ENCODE measurements around the gene GRM8.
"Not testable (repeated sequence)": the region's sequence is repeated elsewhere in the genome, so short reads cannot be mapped to it uniquely, and the experiment has no call there.

The GRM8 gene

DNA sequence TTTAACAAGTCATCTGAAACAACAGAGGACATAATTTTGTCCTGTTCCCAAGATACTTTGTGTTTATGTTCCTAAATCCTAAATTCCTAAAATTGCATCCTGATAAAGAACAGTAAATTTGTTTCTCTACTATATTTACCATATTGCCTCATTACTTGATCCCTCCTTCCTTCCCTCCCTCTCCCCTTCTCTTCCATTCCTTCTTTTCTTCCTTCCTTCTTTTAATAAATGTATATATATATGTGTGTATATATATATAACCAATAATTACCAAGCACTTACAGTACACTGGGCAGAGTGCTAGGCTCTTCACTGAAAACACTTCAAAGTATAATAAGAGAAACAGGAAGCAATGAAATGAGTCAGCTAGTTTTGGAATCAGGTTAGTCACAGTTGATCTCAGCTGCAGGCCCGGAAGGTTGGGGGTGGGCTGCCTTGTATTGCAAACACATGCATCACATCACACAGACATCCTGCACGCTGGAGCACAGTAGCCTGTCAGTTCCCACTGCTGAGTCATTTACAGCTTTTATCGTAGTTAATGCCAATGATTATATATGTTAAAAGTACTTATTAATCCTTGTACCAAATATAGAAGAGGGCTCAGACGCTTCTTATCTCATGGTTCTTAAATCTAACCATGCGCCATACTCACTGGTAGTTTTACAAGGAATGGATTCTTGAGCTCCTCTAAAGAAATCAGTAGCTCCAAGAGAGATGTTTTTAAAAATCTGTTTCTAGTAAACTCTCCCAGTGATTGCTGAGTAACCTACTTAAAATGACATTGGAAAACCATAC lies 551.7 kb downstream of the GRM8 start:
- DNase-seq = peak; percentile 91

DNA sequence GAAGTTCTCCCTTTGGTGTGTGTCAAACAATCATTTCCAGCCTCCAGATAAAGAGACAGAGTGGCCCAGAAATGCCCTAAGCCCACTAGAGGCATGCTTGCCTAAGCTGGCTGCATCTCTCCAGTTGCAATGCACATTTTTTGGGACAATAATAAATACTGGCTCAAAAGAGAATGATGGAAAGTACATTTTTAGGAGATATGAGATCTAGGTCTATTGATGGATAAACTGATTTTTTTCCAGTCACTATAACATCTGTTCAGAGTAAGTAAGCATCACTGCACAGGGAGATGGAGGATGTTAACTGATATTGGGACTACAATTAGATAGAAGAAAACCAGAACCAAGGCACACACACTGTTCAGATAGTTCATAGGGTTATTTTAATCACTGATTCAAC lies 553.0 kb downstream of the GRM8 start:
- no peak for DNase-seq

DNA sequence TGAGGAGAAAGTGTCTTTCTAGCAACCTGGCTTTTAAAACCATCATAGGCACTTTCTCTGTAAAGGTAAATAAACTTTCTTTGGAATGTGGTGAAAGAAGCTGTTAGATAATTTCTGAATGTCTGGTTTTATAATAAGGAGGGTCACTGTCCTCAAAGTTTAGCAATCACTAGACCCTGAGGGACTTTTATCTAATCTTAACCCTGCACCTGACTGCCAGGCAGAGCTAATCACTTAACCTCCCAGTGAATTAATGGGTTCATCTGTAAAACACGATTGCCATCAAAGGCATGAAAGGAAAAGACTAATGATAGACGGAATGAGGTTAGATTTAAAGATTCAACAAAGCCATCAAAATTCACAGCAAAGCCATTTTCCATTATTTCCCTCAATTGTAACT lies 553.8 kb downstream of the GRM8 start:
- DNase-seq = no peak

DNA sequence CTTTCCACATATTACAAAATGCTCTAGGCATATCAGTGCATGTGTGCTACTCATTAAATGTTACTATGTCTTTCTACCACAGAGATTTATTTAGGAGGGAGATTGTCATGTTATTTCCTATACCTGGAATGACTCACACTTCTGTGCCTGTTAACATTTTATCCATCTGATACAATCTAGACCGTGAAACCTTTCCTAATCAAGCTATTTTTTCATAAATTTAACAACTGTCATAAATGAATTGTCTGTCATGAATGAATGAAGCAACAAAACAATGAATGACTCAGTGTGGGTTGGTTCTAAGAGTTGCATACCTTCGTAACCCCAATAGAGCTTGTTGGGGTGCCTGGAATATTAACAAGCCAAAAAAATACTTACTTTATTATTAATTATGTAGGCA lies 554.3 kb downstream of the GRM8 start:
- no peak for DNase-seq

DNA sequence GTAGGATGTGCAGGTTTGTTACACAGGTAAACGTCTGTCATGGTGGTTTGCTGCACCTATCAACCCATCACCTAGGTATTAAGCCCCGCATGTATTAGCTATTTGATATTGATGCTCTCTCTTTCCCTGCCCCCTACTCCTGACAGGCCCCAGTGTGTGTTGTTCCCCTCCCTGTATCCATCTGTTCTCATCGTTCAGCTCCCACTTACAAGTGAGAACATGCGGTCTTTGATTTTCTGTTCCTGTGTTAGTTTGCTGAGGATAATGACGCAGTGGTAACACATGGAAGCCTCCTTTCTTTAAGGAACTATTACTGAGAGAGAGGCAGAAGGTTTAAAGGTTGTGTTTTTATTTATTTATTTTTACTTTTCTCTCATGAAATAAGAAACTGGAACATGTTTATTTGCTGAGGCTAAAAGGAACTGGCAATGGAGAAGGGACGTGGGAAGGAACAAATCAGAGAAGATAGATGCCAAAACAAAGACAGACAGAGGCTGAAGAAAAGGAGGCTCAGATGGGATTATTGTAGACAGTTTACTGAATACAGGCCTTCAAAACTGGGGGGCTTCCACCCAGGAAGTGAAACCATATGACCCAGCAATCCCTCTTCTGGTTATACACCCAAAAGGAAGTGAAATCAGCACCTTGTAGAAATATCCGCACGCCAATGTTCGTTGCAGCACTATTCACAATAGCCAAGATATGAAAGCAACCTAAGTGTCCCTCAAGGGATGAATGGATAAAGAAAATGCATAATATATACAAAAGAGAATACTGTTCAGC lies 556.3 kb downstream of the GRM8 start:
- DNase-seq = no peak

DNA sequence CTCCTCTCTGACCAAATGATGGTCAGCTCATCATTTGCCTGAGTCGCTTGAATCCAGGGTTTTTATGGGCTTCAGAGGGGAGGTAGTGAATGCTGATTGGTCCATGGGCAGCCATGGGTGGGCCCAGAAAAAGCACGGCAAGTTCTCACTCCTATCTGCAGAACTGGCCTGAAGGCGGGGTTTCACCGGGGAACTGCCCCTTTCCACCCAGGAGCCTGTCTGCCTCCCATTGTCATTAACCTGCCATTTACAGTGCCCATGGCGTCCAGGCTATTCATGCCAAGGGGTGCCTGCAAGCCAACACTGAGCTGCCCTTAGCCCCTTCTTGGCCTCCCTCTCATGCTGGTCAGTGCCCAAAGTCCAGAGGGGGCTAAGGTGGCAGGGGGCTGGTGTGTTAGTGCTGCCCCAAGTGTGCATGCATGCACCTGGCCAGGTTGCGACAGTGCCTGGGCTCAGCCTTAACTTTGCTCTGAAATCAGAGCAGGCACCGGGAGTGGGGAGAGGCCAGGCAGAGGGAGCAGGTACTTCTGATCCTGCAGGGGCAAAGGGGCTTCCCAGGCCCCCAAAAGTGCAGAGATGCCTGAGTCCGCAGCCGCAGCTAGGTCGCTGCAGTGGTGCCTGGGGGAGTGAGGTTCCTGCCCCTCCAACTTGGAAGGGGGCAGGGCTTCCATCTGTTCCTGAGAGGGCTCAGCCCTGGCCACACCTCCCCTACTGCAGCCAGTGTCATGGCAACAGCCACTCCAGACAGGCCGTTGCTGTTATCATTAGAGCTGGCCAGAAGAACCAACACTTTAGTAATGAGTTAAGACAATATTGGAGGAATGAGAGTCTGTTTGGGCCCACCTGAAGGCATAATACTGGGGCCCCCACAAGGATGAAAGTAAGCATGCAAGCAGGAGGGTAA lies 561.6 kb downstream of the GRM8 start:
- DNase-seq = no peak

DNA sequence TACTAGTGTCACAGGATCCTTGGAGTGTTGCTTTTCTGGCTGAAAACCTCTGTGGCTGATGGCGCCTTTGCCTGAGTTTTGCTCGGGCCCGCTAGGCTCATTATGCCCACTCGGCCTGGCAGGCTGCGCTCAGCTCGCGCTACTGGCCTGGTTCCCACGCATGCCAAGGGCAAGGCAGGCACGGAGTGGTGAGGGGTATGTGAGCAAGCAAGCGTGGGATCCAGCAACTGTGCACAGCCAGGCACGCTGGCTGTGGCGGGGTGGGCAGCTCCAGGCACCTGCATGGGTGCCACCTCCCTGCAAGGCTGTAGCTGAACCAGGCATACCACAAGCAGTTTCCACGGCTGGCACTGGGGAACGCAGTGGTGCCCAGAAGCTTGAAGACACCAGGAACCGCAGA lies 562.6 kb downstream of the GRM8 start:
- no peak for DNase-seq

DNA sequence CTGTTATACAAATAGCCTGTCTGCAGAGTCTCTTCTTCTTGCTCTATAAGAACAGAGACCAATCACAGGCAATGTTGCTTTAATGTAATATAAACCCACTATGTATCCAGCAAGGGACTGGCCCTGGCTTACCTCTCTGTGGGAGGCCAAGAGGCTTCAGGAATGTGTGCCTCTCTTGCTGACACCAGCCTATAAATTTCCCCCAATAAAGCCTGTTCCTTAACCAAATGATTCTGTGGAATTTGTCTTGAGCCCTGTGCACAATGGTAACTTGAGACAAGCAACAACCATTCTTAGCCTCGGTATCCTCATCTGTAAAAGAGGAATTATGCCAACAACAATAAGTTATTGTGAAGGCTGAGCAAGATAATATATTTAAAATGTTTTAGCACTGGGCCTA lies 563.7 kb downstream of the GRM8 start:
- DNase-seq = no peak

DNA sequence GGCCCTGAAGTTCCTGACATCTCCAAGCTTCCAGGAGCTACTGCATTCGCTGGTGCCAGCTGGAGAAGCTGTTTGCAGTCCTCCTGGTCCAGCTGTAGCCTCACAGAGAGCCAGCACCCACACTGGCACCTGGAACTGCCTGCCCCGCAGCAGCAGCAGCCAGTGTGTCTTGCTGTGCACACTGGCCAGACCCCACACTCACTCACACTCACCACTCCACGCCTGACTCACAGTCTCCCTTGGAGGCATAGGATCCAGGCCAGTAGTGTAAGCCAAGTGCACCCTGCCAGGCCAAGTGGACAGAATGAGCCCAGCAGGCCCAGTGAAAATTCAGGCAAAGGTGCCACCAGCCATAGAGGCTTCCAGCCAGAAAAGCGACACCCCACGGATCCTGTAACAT lies 566.3 kb downstream of the GRM8 start:
- no peak for DNase-seq

DNA sequence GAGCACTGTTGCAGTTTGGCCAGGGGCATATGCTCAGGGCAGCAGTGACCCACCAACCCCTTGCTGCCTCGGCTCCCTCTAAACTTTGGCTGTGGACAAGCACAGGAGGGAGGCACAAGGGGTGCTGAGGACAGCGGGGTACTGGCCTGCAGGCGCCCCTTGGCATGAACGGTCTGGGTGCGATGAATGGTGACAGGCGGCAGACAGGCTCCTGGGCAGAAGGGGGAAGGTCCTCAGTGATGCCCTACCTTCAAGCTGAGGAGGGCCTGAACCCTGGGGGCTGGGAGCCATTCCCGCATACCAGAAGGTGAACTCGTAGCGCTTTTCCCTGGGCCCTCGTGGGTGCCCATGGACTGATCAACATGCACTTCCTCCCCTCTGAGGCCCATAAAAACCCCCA lies 567.1 kb downstream of the GRM8 start:
- DNase-seq = no peak

DNA sequence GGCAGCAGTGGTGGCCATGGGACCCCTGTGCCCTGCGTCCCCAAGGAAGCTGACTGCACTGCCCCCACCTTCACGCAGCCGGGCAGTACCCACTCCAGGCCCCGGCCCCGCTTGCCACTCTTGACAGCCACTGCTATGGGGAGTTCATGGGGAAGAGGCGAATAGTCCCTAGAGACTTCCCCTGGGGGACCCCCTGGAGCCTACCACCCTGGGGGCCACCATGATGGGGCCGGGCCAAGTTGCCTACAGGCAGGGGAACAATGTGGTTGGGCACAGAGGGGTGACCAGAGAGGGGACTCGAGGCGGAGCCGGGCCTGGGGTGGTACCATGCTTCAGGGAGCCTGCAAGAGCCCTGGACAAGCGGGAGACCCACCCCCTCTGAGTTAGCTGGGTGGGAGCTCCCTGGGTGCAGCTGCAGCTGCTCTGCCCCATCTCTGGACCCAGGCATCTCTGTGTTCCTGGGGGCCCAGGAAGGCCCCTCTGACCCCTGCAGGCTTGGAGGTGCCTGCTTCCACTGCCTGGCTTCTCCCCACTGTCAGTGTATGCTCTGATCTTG lies 567.6 kb downstream of the GRM8 start:
- DNase-seq = no peak

DNA sequence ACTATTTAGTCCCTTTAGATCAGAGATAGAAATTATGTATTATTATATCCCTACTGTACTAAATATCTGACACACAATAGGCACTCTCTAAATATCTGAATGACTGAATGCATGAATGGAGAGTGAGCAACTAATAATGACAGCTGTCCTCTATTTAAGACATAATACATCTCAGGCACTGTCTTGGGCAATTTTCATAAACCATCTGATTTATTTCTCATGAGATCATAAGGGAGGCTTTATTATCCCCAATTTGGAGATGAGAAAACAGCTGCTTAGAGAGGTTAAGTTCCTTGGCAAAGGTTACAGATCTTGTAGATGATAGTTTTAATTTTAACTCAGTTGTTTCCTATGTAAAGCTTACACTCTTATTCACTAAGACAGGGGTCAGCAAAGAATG lies 570.6 kb downstream of the GRM8 start:
- no peak for DNase-seq

DNA sequence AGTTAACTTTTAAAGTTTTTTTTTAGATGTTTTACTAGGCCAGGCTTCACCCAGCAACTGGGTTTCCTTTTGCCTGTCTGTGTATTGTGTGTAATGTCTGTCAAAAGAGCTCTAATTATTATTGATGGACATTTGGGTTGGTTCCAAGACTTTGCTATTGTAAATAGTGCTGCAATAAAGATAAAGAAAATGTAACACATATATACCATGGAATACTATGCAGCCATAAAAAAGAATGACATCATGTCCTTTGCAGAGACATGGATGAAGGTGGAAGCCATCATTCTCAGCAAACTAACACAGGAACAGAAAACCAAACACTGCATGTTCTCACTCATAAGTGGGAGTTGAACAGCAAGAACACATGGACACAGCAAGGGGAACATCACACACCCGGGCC lies 584.0 kb downstream of the GRM8 start:
- not testable (repeated sequence) for DNase-seq

DNA sequence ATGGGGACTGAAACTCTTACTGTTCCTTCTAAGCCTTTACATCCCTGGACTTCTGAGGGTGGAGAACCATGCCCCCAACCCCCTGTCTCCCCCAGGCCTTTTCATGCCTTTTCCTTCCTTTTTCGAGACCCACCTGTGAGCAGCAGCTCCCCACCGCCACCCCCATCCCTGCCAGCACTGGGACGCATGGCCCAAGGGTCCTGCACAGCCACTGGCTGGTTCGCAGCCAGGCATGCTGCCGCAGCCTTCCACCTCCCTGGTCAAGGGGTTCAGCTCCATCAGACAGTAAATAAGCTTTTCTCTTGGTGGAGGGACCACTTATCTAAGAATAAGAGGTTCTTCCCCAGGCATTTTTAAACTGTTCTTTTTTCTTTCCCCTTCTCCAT lies 584.4 kb downstream of the GRM8 start:
- DNase-seq = no peak

DNA sequence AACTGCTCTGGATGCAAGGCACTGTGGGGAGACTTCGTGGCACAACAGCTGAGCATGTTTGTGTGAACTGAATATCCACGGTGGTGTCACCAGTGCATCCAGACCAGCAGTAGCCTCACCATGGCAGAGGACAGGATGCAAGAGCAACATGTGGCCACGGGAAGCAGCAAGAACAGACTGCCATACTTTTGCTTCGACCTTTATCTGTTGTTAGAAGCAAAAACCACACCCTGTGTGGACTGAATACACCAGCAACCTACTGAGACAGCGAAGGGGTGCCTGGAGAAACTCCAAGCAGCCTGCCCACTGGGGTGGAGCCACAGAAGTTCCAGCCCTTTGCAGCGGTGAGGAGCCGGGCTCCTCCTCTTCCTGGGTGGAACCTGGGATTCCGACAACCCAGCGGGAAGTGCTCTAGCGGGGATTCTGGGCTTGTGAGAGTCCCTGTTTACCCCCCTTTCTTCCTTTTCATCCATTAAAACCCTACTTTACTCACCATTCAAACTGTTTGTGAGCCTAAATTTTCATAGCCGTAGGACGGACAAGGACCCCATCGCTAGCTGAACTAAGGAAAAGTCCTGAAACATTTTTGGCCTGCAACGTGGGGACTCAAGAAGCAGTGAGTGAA lies 584.9 kb downstream of the GRM8 start:
- DNase-seq = no peak

DNA sequence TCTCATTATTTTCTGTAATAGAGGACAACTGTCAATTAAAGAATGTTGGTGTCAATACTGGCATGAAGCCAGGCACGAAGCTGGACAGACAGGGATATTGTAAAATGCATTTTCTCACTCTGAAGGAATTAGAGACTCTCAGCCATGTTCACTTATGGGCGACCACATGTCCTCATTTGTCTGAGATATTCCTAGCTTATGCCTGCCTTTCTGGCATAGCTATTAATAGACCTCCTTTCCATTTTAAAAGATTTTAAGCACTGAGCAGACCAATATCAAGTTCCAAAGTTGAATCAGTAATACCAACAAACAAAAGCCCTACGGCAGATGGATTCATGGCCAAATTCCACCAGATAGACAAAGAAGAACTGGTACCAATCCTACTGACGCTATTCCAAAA lies 589.9 kb downstream of the GRM8 start:
- DNase-seq = no peak

DNA sequence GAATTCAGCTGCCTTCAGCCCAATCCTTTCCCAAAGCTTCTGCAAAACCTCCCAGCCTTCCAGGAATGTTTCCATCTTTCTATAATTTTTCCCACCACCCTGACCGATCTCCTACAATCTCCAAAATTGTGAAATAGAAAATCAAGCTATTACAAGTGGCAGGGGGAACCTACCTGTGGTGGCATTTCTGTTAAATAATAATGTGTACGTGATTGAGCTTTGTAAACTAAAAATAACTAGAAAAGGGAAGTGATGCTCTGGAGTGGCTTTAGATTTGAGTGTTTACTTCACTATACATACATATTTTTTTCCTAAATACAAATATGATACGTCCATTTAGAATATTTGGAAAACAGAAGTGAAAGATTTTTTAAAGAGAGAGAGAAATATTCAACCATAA lies 593.6 kb downstream of the GRM8 start:
- no peak for DNase-seq

DNA sequence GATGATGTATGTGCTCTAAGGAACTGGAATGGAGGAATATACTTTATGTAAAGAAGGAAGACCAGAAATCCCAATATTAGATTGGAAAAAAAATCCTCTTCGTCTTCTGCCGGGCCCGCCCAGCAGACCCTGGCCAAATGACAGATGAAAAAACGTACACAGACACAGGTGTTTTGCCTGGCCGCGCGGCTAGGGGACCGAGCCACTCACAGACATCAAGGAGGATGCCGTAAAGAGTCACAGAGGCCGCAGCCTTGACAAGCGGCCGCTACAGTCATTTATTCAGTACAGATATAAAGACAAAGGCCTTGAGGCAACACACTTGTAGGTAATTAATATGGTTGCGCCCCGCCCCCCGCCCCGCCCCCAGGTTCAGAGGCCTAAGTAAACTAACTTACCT lies 594.1 kb downstream of the GRM8 start:
- no peak for DNase-seq

DNA sequence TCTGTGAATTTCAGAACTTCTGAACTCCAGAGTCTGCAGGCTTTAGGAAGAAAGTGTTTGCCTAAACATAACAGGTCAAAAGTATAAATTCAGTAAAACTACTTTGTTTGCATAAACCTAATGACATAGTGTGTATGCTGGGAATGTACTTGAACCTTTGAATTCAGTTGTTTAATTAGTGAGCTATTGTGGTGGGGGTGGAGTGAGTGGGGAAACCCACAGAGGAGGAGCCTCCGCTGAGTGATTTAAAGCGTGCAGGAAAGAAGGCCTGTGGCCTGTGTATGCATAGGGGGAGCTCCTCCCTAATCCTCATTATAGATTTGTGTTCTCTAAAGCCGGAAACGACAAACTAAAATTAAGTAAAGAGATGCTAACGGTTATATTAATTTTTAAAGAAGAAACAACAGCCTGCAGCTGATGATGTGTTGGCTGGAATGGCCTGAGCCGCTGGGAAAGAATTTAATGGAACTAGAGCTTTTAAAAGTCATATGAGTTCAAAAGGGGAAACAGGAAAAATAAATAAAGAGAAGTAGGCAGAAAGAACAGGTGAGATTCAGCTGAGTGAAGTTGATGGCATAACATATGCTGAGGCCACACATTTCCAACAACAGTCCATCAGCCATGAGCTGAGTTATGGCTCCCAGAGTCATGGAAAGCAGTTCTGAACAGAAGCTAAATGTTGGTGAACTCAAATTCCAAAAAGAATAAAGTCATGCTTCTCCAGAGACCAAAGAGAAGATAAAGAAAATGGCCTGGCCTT lies 595.0 kb downstream of the GRM8 start:
- DNase-seq = no peak

DNA sequence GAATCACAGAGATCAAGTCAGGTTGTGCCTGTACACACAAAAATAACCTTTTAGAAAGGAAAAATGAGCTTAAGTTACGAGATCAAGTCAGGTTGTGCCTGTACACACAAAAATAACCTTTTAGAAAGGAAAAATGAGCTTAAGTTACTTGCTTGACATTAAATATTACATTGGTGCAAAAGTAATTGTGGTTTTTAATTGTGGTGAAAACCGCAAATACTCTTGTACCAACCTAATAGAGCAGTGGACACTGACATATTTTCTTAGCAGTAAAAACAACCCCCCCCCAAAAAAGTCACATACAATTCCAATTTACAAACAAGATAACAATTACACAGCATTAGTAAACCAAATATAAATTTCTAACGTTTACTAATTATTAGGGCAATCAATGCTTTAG lies 595.6 kb downstream of the GRM8 start:
- DNase-seq = no peak

DNA sequence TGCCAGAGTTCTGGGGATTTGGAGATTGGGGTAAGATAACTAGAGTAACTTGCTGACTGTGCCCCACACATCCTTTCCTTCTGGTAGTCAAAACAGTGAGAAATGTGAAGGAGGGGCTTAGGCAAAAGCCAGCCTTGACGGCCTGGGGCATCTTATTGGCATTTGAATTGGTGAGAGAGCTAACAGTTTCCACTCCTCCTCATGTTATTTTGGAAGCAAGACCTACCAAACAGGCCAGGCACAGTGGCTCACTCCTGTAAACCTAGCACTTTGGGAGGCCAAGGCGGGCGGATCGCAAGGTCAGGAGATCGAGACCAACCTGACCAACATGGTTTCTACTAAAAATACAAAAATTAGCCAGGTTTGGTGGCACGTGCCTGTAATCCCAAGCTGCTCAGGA lies 596.6 kb downstream of the GRM8 start:
- DNase-seq = no peak

DNA sequence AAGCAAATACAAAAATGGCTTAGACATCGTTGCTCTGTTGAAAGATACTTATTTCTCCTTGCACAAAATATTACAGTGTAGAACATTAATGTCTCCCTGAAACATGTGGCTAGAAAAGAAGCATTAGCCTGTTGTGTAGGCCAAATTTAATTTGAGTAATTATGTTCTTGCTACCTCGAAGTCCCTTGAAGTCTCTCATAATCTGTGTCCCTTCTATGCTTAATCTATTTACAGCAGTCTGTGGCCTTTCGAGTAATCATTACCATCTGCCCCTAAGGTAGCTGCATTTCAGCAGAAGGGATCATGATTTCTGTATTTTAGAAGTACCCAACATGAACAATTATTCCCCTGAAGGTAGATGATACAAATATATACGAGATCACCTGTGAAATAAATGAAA lies 615.2 kb downstream of the GRM8 start:
- no peak for DNase-seq
